ENCODE results near the gene PIGW.

PIGW gene

DNA sequence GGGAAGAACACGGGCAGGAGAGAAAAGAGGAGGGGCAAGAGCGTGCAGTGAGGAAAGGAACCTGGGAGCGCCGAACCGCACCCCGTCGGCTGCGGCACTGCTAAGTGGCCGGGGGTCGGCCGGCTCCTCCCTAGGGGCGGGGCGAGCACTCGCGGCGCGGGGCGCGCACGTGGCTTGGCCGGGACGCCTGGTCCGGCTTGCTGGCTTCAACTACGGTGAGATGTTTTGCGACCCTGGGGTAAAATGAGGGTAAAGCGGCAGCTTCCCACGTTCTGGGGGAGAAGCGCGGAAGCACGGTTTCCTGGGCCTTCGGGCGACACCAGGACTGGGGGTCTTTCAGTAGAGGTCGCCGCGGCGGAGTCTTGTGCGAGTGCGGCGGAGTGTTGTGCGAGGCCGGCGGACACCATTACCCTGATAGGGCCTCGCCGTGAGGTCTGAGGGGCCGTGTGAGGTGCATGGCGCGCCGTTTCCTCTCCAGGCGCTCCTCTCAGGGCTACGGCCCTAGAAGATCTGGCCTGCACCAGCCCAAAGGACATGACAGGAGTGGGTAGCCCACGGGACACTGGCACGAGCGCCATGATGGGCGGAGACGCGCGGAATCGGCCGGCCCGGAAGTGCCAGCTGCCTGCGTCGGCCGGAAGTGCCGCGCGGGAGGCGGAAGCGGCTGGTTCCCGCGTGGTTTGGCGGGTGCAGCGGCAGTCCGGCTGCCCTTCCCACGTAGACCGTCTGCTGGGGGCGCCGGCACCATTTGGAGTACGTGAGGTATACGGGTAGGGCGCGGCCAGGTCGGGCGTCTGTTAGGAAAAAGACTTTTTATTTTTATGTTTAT is at the start of gene PIGW, which contains the start of gene MYO19:
PIGW (plus strand) TSS at position 148 of the 829 bp plus-strand sequence. CDS start 2,115 bp downstream, outside the sequence.
MYO19 (minus strand) TSS at position 29 of the 829 bp plus-strand sequence. CDS start 2,330 bp downstream, outside the sequence.
- peak within 1 kb of the TSS; percentile 87 for H3K4me3 ChIP-seq (ENCODE audit: control insufficient read depth, low read depth, low read length)
- TF ChIP-seq CTCF (conservative IDR thresholded peaks at IDR 0.05; ENCODE audit: control insufficient read depth, insufficient read depth, low read depth, low read length): no peak
- peak; percentile 84 for DNase-seq (ENCODE audit: low read depth)

DNA sequence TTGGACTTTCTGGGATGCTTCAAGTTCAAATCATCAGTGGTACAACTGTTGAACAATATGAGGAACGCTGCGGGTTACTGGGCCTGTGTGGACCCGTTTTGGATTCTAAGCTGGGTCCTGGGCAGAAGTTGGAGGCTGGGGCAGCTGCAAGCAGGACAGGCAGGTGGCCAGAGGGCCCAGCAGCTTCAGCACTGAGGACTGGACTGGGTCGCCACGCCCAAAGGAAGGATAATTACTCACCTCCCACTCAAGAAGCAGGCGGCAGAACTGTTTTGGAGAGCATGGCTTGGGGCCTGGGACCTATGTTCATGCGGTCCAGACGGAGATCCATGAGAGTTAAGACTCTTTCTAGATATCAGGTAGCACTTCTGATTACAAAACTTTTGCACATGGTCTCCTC is 49.8 kb upstream of the PIGW start:
- no peak for DNase-seq (ENCODE audit: low read depth)
- TF ChIP-seq CTCF (conservative IDR thresholded peaks at IDR 0.05; ENCODE audit: control insufficient read depth, insufficient read depth, low read depth, low read length): no peak

GRCh38 chr17:36485805-36486203 is 49.0 kb upstream of the PIGW start:
- no peak for TF ChIP-seq CTCF (conservative IDR thresholded peaks at IDR 0.05; ENCODE audit: control insufficient read depth, insufficient read depth, low read depth, low read length)
- no peak for DNase-seq (ENCODE audit: low read depth)
- H3K4me3 ChIP-seq (ENCODE audit: control insufficient read depth, low read depth, low read length): peak overlapping the region; percentile 85

More for the DNA sequence above, 49.8 kb upstream of the PIGW start:
- H3K4me3 ChIP-seq (ENCODE audit: control insufficient read depth, low read depth, low read length): no peak overlapping the region

DNA sequence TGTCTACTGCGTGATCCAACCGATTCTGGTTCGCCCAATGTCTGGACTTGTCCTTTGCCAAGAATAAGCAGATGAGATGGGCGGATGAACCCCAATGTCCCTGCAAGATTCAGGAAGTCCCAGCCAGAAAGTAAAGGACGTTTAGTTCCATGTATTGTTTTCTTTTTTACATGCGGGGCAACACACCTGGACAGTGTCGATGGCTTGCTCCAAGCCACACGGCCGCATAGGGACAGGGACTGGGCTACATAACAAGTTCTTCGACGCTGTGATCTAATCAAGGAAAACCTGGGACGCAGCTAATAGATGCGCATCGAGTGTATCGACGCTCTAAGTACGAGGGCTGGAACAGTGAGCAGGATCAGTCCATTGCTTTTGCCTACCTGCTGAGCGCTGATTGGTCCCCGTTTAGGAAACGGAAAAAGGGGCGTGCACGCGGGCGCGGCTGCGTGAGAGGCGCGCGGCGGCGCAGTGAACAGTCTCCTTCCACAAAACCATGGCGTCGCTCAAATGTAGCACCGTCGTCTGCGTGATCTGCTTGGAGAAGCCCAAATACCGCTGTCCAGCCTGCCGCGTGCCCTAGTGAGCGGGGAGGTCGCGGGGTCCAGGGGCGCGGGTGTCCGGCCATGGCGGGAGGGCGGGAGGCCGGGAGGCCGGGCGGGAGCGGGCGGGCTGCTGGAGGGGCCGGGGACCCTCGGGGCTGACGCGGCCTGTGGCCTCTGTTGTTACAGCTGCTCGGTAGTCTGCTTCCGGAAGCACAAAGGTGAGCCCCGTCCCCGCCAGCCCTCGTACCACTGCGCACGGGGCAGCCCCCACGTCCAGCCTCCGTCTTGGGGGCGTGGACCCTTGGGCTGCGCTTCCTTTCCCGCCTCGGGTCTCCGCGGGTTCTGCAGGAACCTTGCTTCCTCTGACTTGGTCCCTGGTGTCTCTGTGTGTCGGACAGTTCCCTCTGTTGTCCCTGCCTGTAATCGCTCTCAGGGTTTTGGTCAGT is 48.3 kb upstream of the PIGW start, which contains the start of gene ZNHIT3:
ZNHIT3 (plus strand) TSS at position 478 of the 991 bp plus-strand sequence; CDS start at position 497, 19 bp downstream.
- H3K4me3 ChIP-seq (ENCODE audit: control insufficient read depth, low read depth, low read length): peak within 1 kb of the TSS; percentile 85
- no peak for TF ChIP-seq CTCF (conservative IDR thresholded peaks at IDR 0.05; ENCODE audit: control insufficient read depth, insufficient read depth, low read depth, low read length)
- peak; percentile 94 for DNase-seq (ENCODE audit: low read depth)

DNA sequence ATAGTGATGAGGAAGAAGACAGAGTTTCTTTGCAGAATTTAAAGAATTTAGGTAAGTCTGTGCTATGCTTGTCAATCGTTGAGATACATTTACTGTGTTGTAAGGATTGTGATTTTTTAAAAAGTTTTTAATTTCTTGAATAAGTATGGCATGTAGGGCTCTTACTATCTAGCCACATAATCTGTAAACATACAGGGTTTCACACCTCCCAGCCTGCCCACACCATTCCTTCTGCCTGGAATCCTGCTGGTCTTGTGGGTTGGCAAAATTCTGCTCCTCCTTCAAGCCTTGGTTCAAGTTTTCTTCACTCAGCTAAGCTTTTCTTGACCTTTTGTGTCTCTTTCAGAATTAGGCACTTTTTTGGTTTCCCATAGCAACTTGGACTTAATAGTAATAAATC is 40.8 kb upstream of the PIGW start:
- H3K4me3 ChIP-seq (ENCODE audit: control insufficient read depth, low read depth, low read length): no peak overlapping the region
- no peak for TF ChIP-seq CTCF (conservative IDR thresholded peaks at IDR 0.05; ENCODE audit: control insufficient read depth, insufficient read depth, low read depth, low read length)
- no peak for DNase-seq (ENCODE audit: low read depth)

GRCh38 chr17:36494674-36495073 is 40.1 kb upstream of the PIGW start:
- no peak for TF ChIP-seq CTCF (conservative IDR thresholded peaks at IDR 0.05; ENCODE audit: control insufficient read depth, insufficient read depth, low read depth, low read length)
- H3K4me3 ChIP-seq (ENCODE audit: control insufficient read depth, low read depth, low read length): no peak overlapping the region
- no peak for DNase-seq (ENCODE audit: low read depth)

All from fibroblast of mammary gland (primary cell).